Caco-2 (cell line): ENCODE data around the gene HOXD11. TPM values are rescaled to one million over a fixed set of nuclear protein-coding genes. Genes with fewer than 3 reads are reported as not detected.
A peak's percentile ranks its signal among the peaks of the same experiment; 100 is the strongest.

Experiments
- BruUV-seq: library from RNA; stranded (reverse); fragments of 400-500 nt; replicated peaks from 2 replicates; lab custom pipeline; 2021; lab: Mats Ljungman, UMichigan
- CTCF ChIA-PET: fragments of 300-600 bp; sonication (Branson Sonifier 250); formaldehyde crosslinking; loops from one replicate; lab custom pipeline; 2022; ENCODE audit warnings: antibody characterized with exemption; lab: Charles Lee
- POLR2A ChIA-PET: fragments of 300-600 bp; sonication (Branson Sonifier 250); formaldehyde crosslinking; loops from one replicate; lab custom pipeline; 2022; ENCODE audit warnings: antibody characterized with exemption; lab: Charles Lee
- DNase-seq, 2 experiments: peaks; one replicate each; pipeline versions ENCODE4 v3.0.0 to v3.0.0-alpha.2; 2020 to 2022
- H3K27me3 ChIP-seq: replicated peaks from 2 replicates; pipeline ENCODE4 v1.6.0; 2011; ENCODE audit warnings: low read length; ENCODE audit not compliant: control insufficient read depth, insufficient read depth
- H3K36me3 ChIP-seq: 2 replicates; pipeline ENCODE4 v1.5.1; 2011; ENCODE audit warnings: low read length; ENCODE audit not compliant: control insufficient read depth, insufficient read depth
- H3K4me1 ChIP-seq: fragments of 250-450 bp; sonication (Bioruptor Pico); 2 replicates; pipeline ENCODE4 v1.5.1; 2020; ENCODE audit warnings: mild to moderate bottlenecking
- H3K4me3 ChIP-seq: 2 replicates; pipeline ENCODE4 v1.5.1; 2011; ENCODE audit warnings: low read depth, mild to moderate bottlenecking, control low read depth, low read length
- H3K9me3 ChIP-seq: fragments of 250-450 bp; sonication (Bioruptor Pico); 2 replicates; pipeline ENCODE4 v1.5.1; 2020; ENCODE audit warnings: mild to moderate bottlenecking, moderate library complexity
- H3K27ac Mint-ChIP-seq: one replicate; pipeline ENCODE4 v1.8.0; 2022; ENCODE audit warnings: mixed read lengths; ENCODE audit not compliant: unreplicated experiment
- H3K27me3 Mint-ChIP-seq: one replicate; pipeline ENCODE4 v1.8.0; 2022; ENCODE audit warnings: mixed read lengths; ENCODE audit not compliant: insufficient read depth, unreplicated experiment
- H3K36me3 Mint-ChIP-seq: one replicate; pipeline ENCODE4 v1.8.0; 2022; ENCODE audit warnings: mild to moderate bottlenecking, mixed read lengths; ENCODE audit not compliant: insufficient read depth, unreplicated experiment
- H3K4me1 Mint-ChIP-seq: one replicate; pipeline ENCODE4 v1.8.0; 2022; ENCODE audit warnings: low read depth, mixed read lengths; ENCODE audit not compliant: unreplicated experiment
- H3K4me3 Mint-ChIP-seq: one replicate; pipeline ENCODE4 v1.8.0; 2022; ENCODE audit warnings: mild to moderate bottlenecking, moderate library complexity, mixed read lengths; ENCODE audit not compliant: unreplicated experiment
- H3K9me3 Mint-ChIP-seq: one replicate; pipeline ENCODE4 v1.8.0; 2022; ENCODE audit warnings: mixed read lengths; ENCODE audit not compliant: unreplicated experiment
- intact Hi-C: fragments of 100-400 bp; cut with micrococcal nuclease; formaldehyde crosslinking; loops from one replicate; pipeline ENCODE4 v1.10.0; 2022; ENCODE audit not compliant: unreplicated experiment
- total RNA-seq: library from RNA; stranded (reverse); gene quantifications from 2 replicates; pipeline ENCODE4 v1.2.3, GENCODE V29; 2022
- TF ChIP-seq, protein P1 (sequence below), 2 experiments: fragments of 200-600 bp in 1 of 2; IDR thresholded peaks; 1 replicate in 1 of 2; 2 replicates in 1 of 2; pipeline versions ENCODE4 v1.5.1 to v1.8.0; 2011 to 2022; ENCODE audit warnings: antibody characterized with exemption in 1 of 2, control low read depth in 1 of 2, inconsistent platforms in 1 of 2, low read depth in 1 of 2, low read length in 1 of 2, mild to moderate bottlenecking in 1 of 2, moderate library complexity in 1 of 2; ENCODE audit not compliant: insufficient read depth in 1 of 2, severe bottlenecking in 1 of 2, unreplicated experiment in 1 of 2

Gene HOXD11
- total RNA-seq, 1 experiment from 2014 or later = not detected

DNA sequence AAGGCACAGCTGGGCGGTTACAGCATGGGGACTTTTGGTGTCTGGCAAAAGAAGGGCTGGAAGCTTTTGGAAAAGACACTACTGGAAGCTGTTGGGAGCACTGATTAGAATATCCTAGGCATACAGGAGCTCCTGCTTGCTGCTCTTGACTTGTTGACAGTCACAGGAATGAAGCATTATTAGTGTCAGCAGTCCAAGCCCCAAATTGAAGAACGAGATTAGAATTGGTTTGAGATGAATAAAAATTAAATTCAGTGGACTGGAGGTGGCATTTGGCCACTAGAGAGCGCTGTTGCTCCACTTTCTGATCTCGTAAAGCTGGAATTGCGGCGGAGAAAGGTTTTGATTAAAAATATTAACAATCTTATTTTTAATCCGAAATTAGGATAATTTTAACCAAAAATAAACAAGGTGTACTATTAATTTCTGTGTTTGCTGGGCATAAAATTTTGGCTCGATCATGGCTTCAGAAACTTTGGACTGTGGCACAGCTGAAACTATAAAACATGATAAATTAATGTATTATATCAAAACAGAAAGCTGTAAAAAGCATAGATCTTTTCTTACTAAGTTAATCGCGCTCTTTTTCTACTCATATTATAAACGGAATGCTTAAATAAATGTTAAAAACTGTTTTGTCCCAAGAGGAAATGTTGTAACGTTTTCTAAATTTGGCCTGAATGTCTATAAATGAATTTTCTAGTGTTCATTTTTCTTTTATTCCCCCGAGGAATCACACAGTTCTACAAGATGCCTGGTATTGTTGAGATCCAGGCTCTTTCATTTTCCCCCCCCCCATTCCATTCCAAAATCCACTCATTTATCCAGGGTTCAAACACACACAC, 20.1 kb downstream of the HOXD11 start:
- Mint-ChIP-seq H3K9me3 (no peaks in the 10 kb centered on the region), H3K27ac (no peak overlapping the region), H3K36me3 (no peaks in the 10 kb centered on the region), H3K27me3 (peaks cover 63% of the 10 kb centered on the region), H3K4me3 (no peak overlapping the region), H3K4me1 (peaks cover 24% of the 10 kb centered on the region)
- Histone ChIP-seq H3K36me3 (no peaks in the 10 kb centered on the region), H3K27me3 (peaks cover 19% of the 10 kb centered on the region), H3K4me3 (no peak overlapping the region), H3K9me3 (no peaks in the 10 kb centered on the region), H3K4me1 (peaks cover 29% of the 10 kb centered on the region)
- peak in 1 of 2 experiments; percentile 67 for DNase-seq
- CTCF ChIA-PET = interaction anchor here (0.7 to 4.0 kb wide), 9 partner anchors 192 to 958 kb away, joined by 3 to 64 read pairs (median 4); no protein-coding TSS in a partner anchor
- TF ChIP-seq, protein P1, sequence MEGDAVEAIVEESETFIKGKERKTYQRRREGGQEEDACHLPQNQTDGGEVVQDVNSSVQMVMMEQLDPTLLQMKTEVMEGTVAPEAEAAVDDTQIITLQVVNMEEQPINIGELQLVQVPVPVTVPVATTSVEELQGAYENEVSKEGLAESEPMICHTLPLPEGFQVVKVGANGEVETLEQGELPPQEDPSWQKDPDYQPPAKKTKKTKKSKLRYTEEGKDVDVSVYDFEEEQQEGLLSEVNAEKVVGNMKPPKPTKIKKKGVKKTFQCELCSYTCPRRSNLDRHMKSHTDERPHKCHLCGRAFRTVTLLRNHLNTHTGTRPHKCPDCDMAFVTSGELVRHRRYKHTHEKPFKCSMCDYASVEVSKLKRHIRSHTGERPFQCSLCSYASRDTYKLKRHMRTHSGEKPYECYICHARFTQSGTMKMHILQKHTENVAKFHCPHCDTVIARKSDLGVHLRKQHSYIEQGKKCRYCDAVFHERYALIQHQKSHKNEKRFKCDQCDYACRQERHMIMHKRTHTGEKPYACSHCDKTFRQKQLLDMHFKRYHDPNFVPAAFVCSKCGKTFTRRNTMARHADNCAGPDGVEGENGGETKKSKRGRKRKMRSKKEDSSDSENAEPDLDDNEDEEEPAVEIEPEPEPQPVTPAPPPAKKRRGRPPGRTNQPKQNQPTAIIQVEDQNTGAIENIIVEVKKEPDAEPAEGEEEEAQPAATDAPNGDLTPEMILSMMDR (IDR thresholded peaks at IDR 0.05; ENCODE audit: insufficient read depth in 1 of 2, low read depth in 1 of 2, low read length in 1 of 2, severe bottlenecking in 1 of 2, unreplicated experiment in 1 of 2) = peak; percentile 72 to 82
- BruUV-seq = no TSS peak
- intact Hi-C loops = loop anchor here (1.0 to 10.0 kb wide), 7 partner anchors 258 to 1020 kb away; no protein-coding TSS in a partner anchor
- POLR2A ChIA-PET = no interaction called here

DNA sequence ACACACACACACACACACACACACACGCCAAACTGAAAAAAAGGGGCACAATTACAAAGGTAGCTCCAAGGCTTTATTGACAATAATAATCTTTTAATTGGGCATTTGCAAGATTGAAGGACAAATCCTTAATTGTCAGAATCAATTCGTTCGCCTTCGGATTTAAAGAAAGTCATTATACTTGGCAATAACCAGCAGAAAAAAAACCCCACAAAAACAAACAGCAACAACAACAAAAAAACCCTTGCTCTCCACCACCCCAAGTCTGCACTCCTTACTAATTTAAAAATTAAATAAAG, 20.6 kb downstream of the HOXD11 start:
- H3K36me3 ChIP-seq = no peaks in the 10 kb centered on the region
- BruUV-seq = no TSS peak
- TF ChIP-seq, protein P1 (IDR thresholded peaks at IDR 0.05; ENCODE audit: insufficient read depth in 1 of 2, low read depth in 1 of 2, low read length in 1 of 2, severe bottlenecking in 1 of 2, unreplicated experiment in 1 of 2) = no peak
- Mint-ChIP-seq H3K4me3 (peak overlapping the region; percentile 66), H3K36me3 (no peaks in the 10 kb centered on the region), H3K27ac (no peak overlapping the region), H3K27me3 (peaks cover 65% of the 10 kb centered on the region), H3K9me3 (no peaks in the 10 kb centered on the region), H3K4me1 (peaks cover 29% of the 10 kb centered on the region)
- H3K4me3 ChIP-seq = no peak overlapping the region
- no peaks in the 10 kb centered on the region for H3K9me3 ChIP-seq
- peaks cover 33% of the 10 kb centered on the region for H3K4me1 ChIP-seq
- DNase-seq = no peak
- ChIA-PET POLR2A (no interaction called here), CTCF (interaction anchor here (0.6 to 4.0 kb wide), 2 partner anchors 20 to 328 kb away, joined by 4 to 64 read pairs; no protein-coding TSS in a partner anchor)
- intact Hi-C loops = loop anchor here (1.0 to 10.0 kb wide), 7 partner anchors 257 to 1019 kb away; no protein-coding TSS in a partner anchor
- H3K27me3 ChIP-seq = peaks cover 20% of the 10 kb centered on the region

DNA sequence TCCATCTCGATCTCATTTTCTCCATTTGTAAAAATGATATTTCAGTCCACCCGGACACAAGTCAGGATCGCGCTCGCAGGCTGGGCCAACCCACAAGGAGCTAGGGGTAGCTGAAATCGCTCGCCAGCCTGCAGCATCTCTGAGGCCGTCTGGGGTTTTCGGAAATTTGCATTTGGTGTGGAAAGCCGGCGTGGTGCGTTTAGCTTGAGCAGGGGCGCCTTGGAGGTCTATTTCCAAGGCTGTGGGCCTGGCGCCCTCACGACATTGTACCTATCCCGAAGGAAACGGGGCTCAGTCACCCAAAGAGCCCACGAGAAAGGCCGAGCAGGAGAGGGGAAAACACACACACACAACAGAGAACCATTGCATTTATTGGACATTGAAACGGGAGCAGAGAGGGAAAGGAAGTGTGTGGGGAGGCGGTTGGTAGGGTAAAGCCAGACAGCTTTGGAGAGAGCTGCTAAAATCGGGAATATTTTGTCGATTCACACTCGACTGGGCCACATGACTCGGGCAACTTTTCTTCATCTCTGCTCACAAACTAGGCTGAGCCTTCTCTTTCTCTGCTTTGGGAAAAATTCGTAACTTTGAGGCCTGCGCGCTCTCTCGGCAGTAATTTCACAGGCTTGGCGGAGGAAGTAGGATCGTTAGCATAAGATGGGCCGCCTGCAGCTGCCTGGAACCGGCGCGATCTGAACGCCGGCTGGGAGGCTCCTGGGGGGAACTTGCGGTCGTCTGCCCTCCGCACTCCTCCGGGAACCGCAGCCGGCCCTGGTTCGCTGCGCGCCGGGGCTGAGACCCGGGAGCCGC, 21.3 kb downstream of the HOXD11 start:
- TF ChIP-seq, protein P1 (IDR thresholded peaks at IDR 0.05; ENCODE audit: insufficient read depth in 1 of 2, low read depth in 1 of 2, low read length in 1 of 2, severe bottlenecking in 1 of 2, unreplicated experiment in 1 of 2) = no peak
- ChIA-PET POLR2A (no interaction called here), CTCF (interaction anchor here (0.6 to 4.0 kb wide), 3 partner anchors 21 to 426 kb away, joined by 4 to 64 read pairs (median 5); no protein-coding TSS in a partner anchor)
- H3K27me3 ChIP-seq = peaks cover 19% of the 10 kb centered on the region
- Mint-ChIP-seq H3K27me3 (peaks cover 67% of the 10 kb centered on the region), H3K36me3 (no peaks in the 10 kb centered on the region), H3K4me3 (peak overlapping the region; percentile 66), H3K27ac (no peak overlapping the region), H3K9me3 (no peaks in the 10 kb centered on the region), H3K4me1 (peaks cover 29% of the 10 kb centered on the region)
- peaks cover 26% of the 10 kb centered on the region for H3K4me1 ChIP-seq
- no peaks in the 10 kb centered on the region for H3K9me3 ChIP-seq
- no peak overlapping the region; the same call in 1 of the 2 replicates for H3K4me3 ChIP-seq
- peak in 1 of 2 experiments; percentile 26 for DNase-seq
- intact Hi-C loops = loop anchor here (10.0 kb wide), 2 partner anchors 256 to 686 kb away; no protein-coding TSS in a partner anchor
- no TSS peak for BruUV-seq
- no peaks in the 10 kb centered on the region for H3K36me3 ChIP-seq
